Measurements from ENCODE around the gene FYB1. TPM values are rescaled to one million over a fixed set of nuclear protein-coding genes. Genes with fewer than 3 reads are reported as not detected.

Gene FYB1
- total RNA-seq, 1 experiment from 2014 or later, result 10.5 TPM

GRCh38 chr5:39118638-39119037, 100.7 kb downstream of the FYB1 start:
- intact Hi-C loops (cut with micrococcal nuclease; ENCODE audit: unreplicated experiment), result no loop called here
- CTCF ChIA-PET, result interaction anchor here (0.5 to 0.6 kb wide), 2 partner anchors 112 to 679 kb away, joined by 3 to 4 read pairs; no protein-coding TSS in a partner anchor
- POLR2A ChIA-PET (ENCODE audit: unreplicated experiment), result no interaction called here
- Histone ChIP-seq H3K27ac (no peak overlapping the region), H3K79me2 (ENCODE audit: low read depth) (no peaks in the 10 kb centered on the region), H3K36me3 (ENCODE audit: low read depth) (no peaks in the 10 kb centered on the region), H2AFZ (no peak overlapping the region), H3K9me3 (ENCODE audit: insufficient read depth, low read depth) (0 out of 2 replicates have a peak, but pooled peaks cover 2% of the 10 kb centered on the region), H3K4me1 (replicated peaks; ENCODE audit: insufficient read depth) (0 out of 2 replicates have a peak, but pooled peaks cover 16% of the 10 kb centered on the region), H3K9me2 (ENCODE audit: insufficient read depth) (peaks cover 10% of the 10 kb centered on the region; the same call in 1 of the 2 replicates), H4K20me1 (ENCODE audit: insufficient read depth) (no peaks in the 10 kb centered on the region), H3K4me3 (no peak overlapping the region), H3K4me2 (no peak overlapping the region), H3K27me3 (ENCODE audit: insufficient read depth, low read depth) (no peaks in the 10 kb centered on the region), H3F3A (ENCODE audit: insufficient read depth, low read depth) (no peaks in the 10 kb centered on the region)
- no peak for DNase-seq
- BruUV-seq (replicated peaks), result no TSS peak
- TF ChIP-seq EZH2 (IDR thresholded peaks at IDR 0.05; ENCODE audit: low read depth) (no peak), CTCF (conservative IDR thresholded peaks at IDR 0.05) (no peak)

DNA sequence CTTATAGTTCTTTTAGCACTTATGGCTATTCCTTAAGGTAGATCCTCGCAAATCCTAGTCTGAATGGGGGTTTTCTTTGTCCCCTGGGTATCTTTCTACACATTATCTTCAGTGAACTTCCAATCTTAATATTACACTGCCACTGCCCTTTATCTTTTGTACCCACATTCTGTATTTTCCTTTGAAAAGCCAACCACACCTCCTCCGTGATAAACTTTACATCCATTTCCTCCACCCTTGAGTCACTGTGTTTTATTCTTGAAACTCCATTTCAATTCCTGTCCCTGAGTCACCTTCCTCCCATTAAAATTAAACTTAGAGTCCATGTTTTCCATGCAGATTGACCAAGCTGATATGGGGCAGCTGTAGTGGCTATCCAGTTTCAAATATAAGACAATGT, 102.0 kb downstream of the FYB1 start:
- no peak for DNase-seq
- no TSS peak for BruUV-seq (replicated peaks)
- Histone ChIP-seq H3K36me3 (ENCODE audit: low read depth) (no peaks in the 10 kb centered on the region), H3K4me1 (replicated peaks; ENCODE audit: insufficient read depth) (0 out of 2 replicates have a peak, but pooled peaks cover 16% of the 10 kb centered on the region), H3K27ac (no peak overlapping the region), H3K4me2 (no peak overlapping the region), H3K4me3 (no peak overlapping the region), H3K79me2 (ENCODE audit: low read depth) (no peaks in the 10 kb centered on the region), H3F3A (ENCODE audit: insufficient read depth, low read depth) (no peaks in the 10 kb centered on the region), H3K27me3 (ENCODE audit: insufficient read depth, low read depth) (no peaks in the 10 kb centered on the region), H2AFZ (no peak overlapping the region), H3K9me2 (ENCODE audit: insufficient read depth) (0 out of 2 replicates have a peak, but pooled peaks cover 6% of the 10 kb centered on the region), H4K20me1 (ENCODE audit: insufficient read depth) (no peaks in the 10 kb centered on the region), H3K9me3 (ENCODE audit: insufficient read depth, low read depth) (0 out of 2 replicates have a peak, but pooled peaks cover 2% of the 10 kb centered on the region)
- POLR2A ChIA-PET (ENCODE audit: unreplicated experiment), result no interaction called here
- intact Hi-C loops (cut with micrococcal nuclease; ENCODE audit: unreplicated experiment), result no loop called here
- CTCF ChIA-PET, result no interaction called here
- TF ChIP-seq CTCF (conservative IDR thresholded peaks at IDR 0.05) (no peak), EZH2 (IDR thresholded peaks at IDR 0.05; ENCODE audit: low read depth) (no peak)

GRCh38 chr5:39116344-39117170, 102.8 kb downstream of the FYB1 start:
- no peak overlapping the region for H2AFZ ChIP-seq
- H3K27ac ChIP-seq, result no peak overlapping the region

More at GRCh38 chr5:39116344-39117170, 102.8 kb downstream of the FYB1 start:
- Histone ChIP-seq H3K9me3 (ENCODE audit: insufficient read depth, low read depth) (0 out of 2 replicates have a peak, but pooled peaks cover 2% of the 10 kb centered on the region), H3K79me2 (ENCODE audit: low read depth) (no peaks in the 10 kb centered on the region), H3K4me3 (no peak overlapping the region), H3F3A (ENCODE audit: insufficient read depth, low read depth) (no peaks in the 10 kb centered on the region), H3K36me3 (ENCODE audit: low read depth) (no peaks in the 10 kb centered on the region), H3K27me3 (ENCODE audit: insufficient read depth, low read depth) (no peaks in the 10 kb centered on the region), H3K9me2 (ENCODE audit: insufficient read depth) (0 out of 2 replicates have a peak, but pooled peaks cover 6% of the 10 kb centered on the region), H4K20me1 (ENCODE audit: insufficient read depth) (no peaks in the 10 kb centered on the region), H3K4me1 (replicated peaks; ENCODE audit: insufficient read depth) (0 out of 2 replicates have a peak, but pooled peaks cover 16% of the 10 kb centered on the region), H3K4me2 (no peak overlapping the region)
- intact Hi-C loops (cut with micrococcal nuclease; ENCODE audit: unreplicated experiment), result no loop called here
- BruUV-seq (replicated peaks), result no TSS peak
- TF ChIP-seq CTCF (conservative IDR thresholded peaks at IDR 0.05), result no peak
- TF ChIP-seq EZH2 (IDR thresholded peaks at IDR 0.05; ENCODE audit: low read depth), result no peak
- POLR2A ChIA-PET (ENCODE audit: unreplicated experiment), result interaction anchor here (0.6 kb wide), 1 partner anchor 30 kb away, joined by 16 read pairs; no protein-coding TSS in a partner anchor
- CTCF ChIA-PET, result no interaction called here
- DNase-seq, result peak in 1 of 2 experiments; percentile 64
